GM19023 (cell line): Measurements from ENCODE around the gene ZNF768.
"Not testable (repeated sequence)": the region's sequence is repeated elsewhere in the genome, so short reads cannot be mapped to it uniquely, and the experiment has no call there.

Source experiments
- ATAC-seq: cut with Tn5 transposase; IDR thresholded peaks from one replicate; pipeline ENCODE4 v1.9.1; 2021; ENCODE audit warnings: mild to moderate bottlenecking, moderate library complexity; ENCODE audit not compliant: unreplicated experiment

ZNF768 gene

DNA sequence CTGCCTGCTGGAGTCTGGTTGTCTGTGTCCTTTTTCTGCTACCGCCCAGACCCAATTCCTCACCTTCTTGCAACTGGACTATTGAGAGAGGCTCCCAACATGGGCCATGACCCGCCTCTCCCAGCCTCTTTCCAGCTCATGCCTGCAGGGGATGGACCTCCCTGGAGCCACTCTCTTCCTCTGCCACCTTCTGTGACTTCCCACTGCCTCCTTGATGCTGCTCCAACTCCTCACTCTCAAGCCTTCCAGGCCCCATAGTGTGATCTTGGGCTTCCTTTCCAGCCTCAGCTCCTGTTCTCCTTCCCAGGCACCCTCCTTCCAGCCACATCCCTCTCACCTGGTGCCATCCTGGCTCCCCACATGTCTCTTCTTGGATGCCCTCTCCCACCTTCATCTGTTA, 11.1 kb downstream of the ZNF768 start:
- ATAC-seq = no peak

DNA sequence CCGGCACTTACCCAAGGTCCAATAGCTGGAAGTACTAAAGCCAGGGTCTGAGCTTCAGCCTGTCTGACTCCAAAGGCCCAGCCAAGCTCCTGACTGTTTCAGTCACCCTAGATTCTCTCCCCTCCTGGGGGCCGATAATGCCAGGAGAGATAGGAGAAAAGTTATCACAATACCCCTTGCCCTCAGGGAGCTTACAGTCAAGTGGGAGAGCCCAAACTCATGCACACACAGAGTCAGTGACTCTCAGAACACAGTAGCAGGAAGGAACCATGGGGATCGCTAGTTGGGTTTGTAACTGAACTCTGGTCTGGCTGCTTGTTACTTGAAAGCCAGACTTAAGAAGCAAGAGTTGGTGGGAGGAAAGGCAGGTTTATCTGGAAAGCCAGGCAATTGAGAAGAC, 14.9 kb downstream of the ZNF768 start:
- ATAC-seq = no peak

DNA sequence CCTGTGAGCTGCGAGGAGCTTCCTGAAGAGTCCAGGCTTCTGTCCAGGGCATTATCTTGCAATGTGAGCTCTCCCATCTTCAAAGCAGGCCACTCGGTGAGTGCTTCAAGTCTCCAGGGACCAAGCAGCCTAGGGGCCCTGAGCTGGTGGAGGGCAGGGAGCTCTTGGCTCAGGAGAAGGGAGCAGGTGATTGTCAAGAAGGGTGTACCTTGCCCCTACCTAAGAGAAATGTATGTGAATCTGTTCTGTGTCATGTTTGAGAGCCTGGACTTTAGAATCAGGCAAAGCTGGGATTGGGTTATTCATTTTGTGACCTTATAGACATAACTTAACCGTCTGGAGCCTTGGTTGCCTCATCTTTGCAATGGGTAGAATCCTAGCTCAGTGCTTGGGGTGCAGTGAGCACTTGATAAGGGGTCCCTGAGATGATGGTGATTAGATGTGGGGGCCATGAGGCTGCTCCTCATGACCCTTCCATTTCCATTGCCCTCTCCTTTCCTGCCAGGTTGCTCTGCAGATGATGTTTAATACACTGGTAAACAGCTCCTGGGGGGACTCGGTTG, 15.9 kb downstream of the ZNF768 start:
- ATAC-seq = no peak

DNA sequence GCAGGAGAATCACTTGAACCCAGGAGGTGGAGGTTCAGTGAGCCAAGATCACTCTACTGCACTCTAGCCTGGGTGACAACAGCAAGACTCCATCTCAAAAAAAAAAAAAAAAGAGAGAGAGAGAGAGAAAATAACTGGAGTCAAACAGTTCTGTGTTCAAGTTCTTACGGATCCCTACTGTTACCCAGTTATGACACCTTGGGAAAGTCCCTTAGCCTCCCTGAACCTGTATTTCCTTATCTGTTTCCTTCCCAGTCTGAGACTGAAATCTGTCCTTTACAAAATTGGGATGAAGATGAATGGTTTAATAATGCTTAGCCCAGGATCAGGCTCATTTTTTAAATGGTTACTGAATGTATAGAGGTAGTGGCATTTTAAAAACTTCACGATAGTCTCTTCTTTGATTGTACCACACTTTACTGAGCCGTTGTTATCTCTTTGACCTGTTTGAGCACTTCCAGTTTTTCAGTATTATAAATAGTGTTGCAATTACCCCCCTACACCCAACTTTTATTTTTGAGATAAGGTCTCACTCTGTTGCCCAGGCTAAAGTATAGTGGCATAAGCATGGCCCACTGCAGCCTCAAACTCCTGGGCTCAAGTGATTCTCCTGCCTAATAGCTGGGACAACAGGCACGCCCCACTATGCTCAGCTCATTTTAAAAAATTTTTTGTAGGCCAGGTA, 17.1 kb downstream of the ZNF768 start:
- ATAC-seq = no peak

DNA sequence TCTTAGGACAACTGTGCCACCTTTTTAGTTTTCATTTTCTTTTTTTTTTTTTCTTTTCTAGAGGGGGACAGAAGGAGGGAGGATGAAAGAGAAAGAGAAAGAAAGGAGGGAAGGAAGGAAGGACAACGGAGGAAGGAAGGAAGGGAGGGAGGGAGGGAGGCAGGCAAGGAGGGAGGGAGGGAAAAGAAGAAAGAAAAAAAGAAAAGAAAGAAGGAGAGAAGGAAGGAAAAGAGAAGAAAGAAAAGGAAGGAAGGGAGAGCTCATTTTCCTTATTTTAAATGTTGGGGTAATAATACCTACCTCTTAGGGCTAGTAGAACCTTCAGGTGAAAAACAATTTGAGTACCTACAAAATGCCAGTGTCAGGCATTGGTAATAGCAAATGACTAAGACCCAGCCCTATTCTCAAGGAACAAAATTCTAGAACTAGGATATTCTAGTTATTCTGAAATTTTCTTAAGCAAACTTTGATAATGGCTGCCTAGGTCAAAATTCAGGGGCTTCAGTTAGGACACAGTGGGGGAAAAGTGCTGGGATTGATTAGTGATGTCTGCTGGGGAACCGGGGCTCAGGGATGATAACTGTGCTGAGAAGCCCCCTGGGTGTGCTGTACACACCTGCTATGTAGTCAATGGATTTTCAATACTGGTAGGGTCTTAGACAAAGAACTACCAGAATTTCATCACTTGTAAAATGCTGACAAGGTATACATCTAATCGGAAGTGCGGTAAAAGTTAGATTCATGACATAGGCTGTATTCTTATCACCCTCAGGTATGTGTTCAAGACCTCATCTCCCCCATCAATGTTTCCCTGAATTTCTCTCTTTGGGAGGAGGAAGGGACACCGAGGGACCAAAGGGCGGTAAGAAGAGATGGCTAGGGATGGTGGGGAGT, 22.7 kb downstream of the ZNF768 start:
- ATAC-seq = no peak

DNA sequence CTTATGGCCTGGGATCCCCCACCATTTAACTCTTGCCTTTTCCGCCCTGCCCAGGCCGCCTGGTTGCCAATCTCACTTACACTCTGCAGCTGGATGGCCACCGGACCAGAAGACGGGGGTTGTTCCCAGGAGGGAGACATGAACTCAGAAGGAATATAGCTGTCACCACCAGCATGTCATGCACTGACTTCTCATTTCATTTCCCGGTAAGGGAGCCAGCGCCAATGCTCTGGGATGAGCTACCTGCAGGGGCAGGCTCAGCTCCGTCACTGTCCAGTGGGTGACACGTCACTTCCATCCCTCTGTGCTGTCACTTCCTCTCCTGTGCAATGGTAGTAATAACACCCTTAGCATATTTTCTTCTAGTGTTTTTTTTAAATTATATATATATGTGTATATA, 27.1 kb downstream of the ZNF768 start:
- no peak for ATAC-seq

DNA sequence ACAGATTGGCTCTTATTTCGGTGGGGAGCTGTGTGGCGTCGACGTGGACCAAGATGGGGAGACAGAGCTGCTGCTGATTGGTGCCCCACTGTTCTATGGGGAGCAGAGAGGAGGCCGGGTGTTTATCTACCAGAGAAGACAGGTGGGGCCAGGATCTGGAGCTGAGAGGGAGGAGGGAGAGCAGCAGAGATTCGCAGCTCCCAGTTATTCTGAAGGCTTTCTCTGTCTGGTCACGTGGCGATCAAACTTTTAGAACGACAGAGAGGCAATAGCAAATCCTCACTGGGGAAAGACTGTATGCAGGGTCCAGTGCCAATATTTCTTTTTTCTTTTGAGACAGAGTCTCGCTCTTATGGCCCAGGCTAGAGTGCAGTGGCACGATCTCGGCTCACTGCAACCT, 31.7 kb downstream of the ZNF768 start:
- ATAC-seq = no peak

DNA sequence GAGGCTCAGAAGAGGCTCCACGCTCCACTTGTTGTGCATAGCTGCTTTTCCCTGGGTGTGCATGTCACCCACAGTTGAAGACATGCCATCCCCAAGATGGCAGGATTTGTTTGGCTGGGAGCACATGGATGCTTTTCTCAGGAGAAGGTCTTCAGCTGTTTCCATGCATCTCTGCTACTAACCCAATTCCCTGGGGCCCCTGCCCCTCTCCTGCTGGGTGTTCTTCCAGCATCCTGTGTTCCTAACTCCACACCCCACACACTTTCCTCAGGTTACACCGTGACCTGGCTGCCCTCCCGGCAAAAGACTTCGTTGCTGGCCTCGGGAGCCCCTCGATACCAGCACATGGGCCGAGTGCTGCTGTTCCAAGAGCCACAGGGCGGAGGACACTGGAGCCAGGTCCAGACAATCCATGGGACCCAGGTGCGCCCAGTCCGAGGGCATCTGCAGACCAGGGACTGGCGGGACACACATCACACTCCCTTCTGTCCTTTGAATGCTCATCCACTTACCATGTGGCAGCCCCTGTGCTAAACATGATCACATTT, 32.4 kb downstream of the ZNF768 start:
- no peak for ATAC-seq

DNA sequence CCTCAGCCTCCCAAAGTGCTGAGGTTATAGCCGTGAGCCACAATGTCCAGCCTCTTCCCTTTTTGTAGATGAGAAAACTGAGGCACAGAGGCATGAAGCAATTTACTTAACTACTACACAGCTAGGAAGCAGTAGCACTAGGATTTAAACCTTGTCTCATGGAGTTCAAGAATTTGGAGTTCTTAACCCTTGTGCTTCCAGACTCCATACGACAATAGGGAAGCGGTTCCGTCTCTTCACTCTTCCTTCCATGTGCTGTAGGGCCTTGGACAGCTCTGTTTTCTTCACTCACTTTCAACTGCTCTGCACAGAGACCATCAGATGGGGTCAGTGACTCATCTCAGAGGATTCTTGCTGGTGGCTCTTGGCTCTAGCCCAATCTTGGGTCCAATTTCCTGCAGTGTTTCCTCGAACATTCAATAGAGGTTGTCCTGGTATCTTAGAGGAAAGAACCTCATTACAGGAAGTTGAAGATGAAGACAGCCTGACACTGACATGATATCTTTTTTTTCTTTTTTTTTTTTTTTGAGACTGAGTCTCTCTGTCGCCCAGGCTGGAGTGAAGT, 34.5 kb downstream of the ZNF768 start:
- no peak for ATAC-seq

DNA sequence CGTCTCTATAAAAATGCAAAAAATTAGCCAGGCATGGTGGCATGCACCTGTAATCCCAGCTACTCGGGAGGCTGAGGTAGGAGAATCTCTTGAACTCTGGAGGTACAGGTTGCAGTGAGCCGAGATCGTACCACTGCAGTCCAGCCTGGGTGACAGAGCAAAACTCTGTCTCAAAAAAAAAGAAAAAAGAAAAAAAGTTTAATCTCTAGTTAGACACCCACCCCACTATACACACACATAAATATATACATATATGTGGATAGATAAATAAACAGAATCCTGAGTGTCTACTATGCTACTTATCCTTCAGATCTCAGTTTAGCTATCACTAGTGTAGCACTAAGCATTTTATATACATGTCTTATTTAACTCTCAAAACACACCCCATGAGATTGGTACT, 35.1 kb downstream of the ZNF768 start:
- no peak for ATAC-seq

DNA sequence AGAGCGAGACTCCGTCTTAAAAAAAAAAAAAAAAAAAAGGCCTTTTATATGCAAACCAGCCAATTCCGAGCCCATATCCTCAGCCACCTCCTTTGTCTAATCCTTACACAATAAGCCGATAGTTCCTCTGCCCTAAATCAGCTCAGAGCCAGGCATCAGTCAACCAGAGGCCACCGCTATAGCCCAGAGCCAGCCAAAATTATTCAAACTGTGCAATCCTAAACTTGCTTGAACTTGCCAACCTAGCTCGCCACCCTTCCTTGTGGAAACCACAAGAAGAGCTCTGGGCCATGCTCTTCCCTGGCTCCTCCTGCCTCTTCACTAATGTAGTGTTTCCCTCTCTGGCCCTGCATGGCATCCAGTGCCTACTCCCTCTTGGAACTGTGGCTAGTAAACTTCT, 36.2 kb downstream of the ZNF768 start:
- no peak for ATAC-seq

DNA sequence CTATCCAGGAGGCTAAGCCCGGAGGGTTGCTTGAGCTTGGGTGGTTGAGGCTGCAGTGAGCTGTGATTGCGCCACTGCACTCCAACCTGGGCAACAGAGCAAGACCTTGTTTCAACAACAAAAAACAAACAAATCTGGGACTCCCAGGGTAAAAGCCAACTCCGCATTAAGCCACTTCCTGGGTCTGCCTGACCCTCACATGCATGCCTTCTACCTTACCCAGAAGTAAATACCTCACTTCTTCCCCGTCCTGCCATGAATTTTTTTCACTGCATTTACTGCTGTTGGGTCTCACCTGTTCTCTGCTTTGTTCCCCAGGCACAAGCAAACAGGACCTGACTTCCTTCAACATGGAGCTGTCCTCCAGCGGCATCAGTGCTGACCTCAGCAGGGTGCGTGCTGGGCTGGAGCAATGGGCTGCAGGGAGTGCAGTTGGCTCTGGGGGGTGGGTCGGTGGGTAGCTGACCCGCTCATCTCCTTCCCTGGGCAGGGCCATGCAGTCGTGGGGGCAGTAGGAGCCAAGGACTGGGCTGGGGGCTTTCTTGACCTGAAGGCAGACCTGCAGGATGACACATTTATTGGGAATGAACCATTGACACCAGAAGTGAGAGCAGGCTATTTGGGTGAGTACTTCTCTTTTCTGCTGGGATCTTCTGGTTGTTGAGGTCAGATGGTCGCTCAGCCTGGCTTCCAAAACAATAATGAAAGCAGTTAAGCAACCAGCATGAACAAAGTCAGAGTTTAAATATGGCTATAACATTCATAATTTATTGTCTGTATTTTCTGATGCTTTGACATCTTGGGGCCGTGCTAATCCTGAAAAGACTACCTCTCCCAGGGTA, 37.4 kb downstream of the ZNF768 start:
- ATAC-seq = no peak

DNA sequence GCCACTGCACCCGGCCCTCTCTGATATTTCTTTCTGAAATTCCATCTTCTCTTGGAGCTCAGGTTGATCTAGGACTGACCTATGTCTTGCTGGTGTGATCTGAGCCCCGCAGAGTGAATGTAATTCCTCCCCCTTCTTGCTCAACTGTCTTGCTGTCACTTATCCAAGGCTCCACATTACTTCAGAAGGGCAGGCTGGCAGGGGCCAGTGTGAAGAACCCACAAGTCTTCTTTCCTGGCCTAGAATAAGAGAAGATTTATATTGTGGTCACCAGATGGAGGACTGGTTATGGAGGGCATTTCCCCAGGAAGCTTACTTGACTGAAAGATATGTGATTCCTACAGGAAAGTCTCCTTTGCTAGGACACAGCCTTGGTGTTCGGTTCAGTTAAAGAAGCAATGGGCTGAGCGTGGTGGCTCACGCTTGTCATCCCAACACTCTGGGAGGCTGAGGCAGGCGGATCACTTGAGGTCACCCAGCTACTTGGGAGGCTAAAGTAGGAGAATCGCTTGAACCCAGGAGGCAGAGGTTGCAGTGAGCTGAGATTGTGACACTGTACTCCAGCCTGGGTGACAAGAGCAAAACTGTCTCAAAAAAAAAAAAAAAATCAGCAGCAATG, 40.4 kb downstream of the ZNF768 start:
- ATAC-seq = no peak

DNA sequence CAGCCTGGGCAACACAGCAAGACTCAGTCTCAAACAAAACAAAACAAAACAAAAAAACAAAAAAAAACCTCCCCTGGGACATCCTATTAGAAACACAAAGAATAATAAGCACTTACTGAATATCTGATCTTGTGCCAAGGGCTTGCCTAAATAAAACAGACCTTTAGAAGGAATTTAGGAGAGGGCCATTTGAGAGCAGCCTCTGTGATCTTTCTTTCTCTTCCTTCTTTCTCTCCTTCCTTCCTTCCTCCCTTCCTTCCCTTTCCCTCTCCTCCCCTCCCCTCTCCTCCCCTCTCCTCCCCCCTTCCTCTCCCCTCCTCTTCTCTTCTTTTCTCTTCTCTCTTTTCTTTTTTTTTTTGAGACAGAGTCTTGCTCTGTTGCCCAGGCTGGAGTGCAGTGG, 41.5 kb downstream of the ZNF768 start:
- no peak for ATAC-seq

DNA sequence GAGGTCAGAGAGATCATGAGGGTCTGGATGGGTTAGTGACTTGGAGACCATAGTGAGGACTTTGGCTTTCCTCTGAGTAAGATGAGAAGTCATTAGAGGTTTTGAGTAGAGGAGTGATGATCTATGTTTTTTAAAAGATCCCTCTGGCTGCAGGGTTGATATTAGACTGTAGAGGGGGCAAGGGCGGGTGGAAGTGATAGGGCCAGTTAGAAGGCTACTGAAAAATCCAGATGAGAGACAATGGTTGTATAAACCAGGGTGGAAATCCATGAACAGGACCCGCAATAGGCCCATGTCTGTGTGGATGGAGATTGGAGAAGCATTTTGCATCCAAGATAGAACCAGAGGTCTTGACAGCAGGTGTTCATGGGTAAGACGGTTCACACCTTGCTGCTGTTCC, 44.0 kb downstream of the ZNF768 start:
- no peak for ATAC-seq

DNA sequence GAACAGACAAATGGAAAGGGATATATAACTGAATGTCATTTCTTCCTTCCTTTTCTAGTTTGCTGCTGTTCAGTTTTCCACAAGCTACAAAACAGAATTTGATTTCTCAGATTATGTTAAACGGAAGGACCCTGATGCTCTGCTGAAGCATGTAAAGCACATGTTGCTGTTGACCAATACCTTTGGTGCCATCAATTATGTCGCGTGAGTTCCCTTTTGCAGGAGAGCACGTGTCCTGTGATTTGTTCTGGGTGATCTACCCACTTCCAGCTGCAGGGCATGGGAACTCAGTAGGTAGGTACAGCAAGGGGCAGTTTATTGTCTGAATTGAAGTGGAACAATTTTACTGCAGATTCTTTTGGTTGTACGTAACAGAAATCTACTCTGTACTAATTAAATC, 45.0 kb downstream of the ZNF768 start:
- no peak for ATAC-seq

DNA sequence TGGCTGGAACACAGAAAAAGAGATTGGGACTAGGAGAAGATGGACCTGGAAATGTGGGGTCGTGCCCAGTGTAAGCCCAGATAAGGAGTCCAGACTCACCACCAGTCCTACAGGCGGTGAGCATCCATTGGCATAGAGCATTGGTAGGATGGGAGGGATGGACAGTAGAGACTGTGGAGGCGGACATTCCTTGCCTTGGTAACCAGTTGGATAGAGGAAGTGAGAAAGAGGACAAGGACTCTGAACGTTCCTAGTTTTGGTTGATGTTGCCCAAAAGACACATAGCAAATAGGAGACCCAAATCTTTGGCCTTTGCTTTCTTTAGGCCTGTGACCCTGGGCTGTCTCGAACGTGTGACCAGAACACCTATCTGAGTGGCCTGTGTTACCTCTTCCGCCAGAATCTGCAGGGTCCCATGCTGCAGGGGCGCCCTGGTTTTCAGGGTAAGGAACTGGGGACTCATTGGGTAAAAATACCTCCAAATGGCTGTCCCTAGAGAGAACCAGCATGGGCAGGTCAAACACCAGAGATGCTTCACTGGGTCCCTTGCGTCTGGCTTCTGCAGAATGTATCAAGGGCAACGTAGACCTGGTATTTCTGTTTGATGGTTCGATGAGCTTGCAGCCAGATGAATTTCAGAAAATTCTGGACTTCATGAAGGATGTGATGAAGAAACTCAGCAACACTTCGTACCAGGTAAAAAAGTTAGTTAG, 47.4 kb downstream of the ZNF768 start:
- no peak for ATAC-seq

DNA sequence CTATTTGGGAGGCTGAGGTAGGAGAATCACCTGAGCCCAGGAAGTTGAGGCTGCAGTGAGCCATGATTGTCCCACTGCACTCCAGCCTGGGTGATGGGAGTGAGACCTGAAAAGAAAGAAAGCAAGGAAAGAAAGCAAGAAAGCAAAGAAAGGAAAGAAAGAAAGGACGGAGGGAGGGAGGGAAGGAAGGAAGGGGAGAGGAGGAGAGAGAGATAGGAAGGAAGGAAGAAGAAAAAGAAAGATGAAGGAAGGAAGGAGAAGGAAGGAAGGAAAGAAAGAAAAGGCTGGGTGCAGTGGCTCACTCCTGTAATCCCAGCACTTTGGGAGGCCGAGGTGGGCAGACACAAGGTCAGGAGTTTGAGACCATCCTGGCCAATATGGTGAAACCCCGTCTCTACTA, 48.6 kb downstream of the ZNF768 start:
- ATAC-seq = not testable (repeated sequence)

DNA sequence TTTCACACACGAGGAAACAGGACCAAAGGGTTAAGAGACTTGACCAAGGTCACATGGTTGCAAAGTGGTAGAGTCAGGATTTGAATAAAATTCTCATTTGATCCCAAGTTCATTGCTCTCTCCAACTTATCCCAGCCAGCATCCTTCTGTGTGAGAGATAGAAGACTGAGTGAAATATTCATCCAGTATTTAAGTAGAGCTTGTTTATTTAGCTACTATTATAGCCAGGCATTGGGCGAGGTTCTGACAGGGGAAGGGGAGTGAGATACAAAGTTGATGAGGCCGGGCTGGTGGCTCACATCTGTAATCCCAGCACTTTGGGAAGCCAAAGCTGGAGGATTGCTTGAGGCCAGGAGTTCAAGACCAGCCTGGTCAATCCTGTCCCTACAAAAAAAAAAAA, 49.4 kb downstream of the ZNF768 start:
- no peak for ATAC-seq

DNA sequence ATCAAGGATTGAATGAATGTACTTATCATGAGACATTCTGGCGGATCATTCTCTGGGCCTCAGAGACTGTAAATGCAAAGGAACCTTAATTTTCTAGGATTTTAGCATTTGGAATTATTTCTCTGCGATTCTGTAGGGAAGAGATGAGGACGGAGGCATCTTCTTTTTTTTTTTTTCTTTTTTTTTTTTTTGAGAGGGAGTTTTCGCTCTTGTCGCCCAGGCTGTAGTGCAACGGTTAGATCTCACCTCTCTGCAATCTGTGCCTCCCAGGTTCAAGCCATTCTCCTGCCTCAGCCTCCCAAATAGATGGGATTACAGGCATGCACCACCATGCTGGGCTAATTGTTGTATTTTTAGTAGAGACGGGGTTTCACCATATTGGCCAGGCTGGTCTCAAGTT, 51.7 kb downstream of the ZNF768 start:
- no peak for ATAC-seq
